HepG2 (cell line): Measurements from ENCODE around the gene RSPRY1. TPM values are rescaled to one million over a fixed set of nuclear protein-coding genes. Genes with fewer than 3 reads are reported as not detected.

Source experiments
- ATAC-seq: fragments of 200-7000 bp; cut with Tn5 transposase; 3 replicates; pipeline ENCODE4 v1.9.1; 2020; ENCODE audit warnings: mild to moderate bottlenecking, moderate library complexity
- BruUV-seq: library from RNA; stranded (reverse); fragments of 400-500 nt; replicated peaks from 2 replicates; lab custom pipeline; 2021; lab: Mats Ljungman, UMichigan
- CTCF ChIA-PET: fragments of 300-600 bp; formaldehyde crosslinking; extraction: SDS; loops from one replicate; lab custom pipeline; 2021; ENCODE audit warnings: low total read pairs, inconsistent platforms, low intra/inter-chr PET ratio; lab: Yijun Ruan, JAX
- POLR2A ChIA-PET: fragments of 350-600 bp; sonication (Branson Sonifier 250); formaldehyde crosslinking; loops from one replicate; lab custom pipeline; 2020; ENCODE audit warnings: antibody characterized with exemption, inconsistent platforms; lab: Yijun Ruan, JAX
- DNase-seq: peaks from one replicate; pipeline ENCODE4 v3.0.0-alpha.2; 2015; ENCODE audit warnings: low spot score
- FAIRE-seq: peaks from 3 replicates; lab custom pipeline; 2011; peaks lifted over from hg19 to GRCh38; lab: Jason Lieb, UNC
- H2AFZ ChIP-seq: one replicate; pipeline ENCODE4 v1.6.1; 2011; ENCODE audit warnings: low read length, inconsistent platforms
- H3K27ac ChIP-seq: fragments of 300-600 bp; 3 replicates; pipeline ENCODE4 v1.8.0; 2011; ENCODE audit warnings: mixed run types, mild to moderate bottlenecking, mixed read lengths, low read length, inconsistent platforms; ENCODE audit not compliant: insufficient read depth; ENCODE audit errors: extremely low read length
- H3K27me3 ChIP-seq, 2 experiments: fragments of 200-600 bp in 1 of 2; 2 replicates in 1 of 2; 3 replicates in 1 of 2; pipeline versions ENCODE4 v1.6.0 to v1.8.0; 2011; ENCODE audit warnings: low read length in 2 of 2, mild to moderate bottlenecking in 2 of 2, moderate library complexity in 2 of 2, inconsistent platforms in 1 of 2; ENCODE audit not compliant: insufficient read depth in 2 of 2, control insufficient read depth in 1 of 2
- H3K36me3 ChIP-seq, 2 experiments: fragments of 200-600 bp in 1 of 2; replicated peaks in 1 of 2; 2 replicates in 1 of 2; 3 replicates in 1 of 2; pipeline versions ENCODE4 v1.5.1 to v1.8.0; 2011; ENCODE audit warnings: low read length in 2 of 2, inconsistent platforms in 1 of 2; ENCODE audit not compliant: insufficient read depth in 2 of 2, control insufficient read depth in 1 of 2
- H3K4me1 ChIP-seq: 2 replicates; pipeline ENCODE4 v1.5.1; 2012; ENCODE audit warnings: low read length, inconsistent platforms; ENCODE audit not compliant: insufficient read depth
- H3K4me2 ChIP-seq: 2 replicates; pipeline ENCODE4 v1.6.0; 2011; ENCODE audit warnings: low read depth, low read length, inconsistent platforms
- H3K4me3 ChIP-seq, 3 experiments: fragments of 200-600 bp in 1 of 3; sonication (generic), shearing (Covaris generic) in 1 of 3; replicated peaks in 1 of 3; 2 replicates each; pipeline ENCODE4 v1.5.1; 2011 to 2016; ENCODE audit warnings: low read length in 3 of 3, inconsistent platforms in 2 of 3, low read depth in 2 of 3, mild to moderate bottlenecking in 2 of 3, control low read depth in 1 of 3, mixed read lengths in 1 of 3; ENCODE audit not compliant: insufficient read depth in 1 of 3
- H3K79me2 ChIP-seq: one replicate; pipeline ENCODE4 v1.6.1; 2011; ENCODE audit warnings: low read length, inconsistent platforms; ENCODE audit not compliant: insufficient read depth
- H3K9ac ChIP-seq: 2 replicates; pipeline ENCODE4 v1.6.0; 2011; ENCODE audit warnings: mild to moderate bottlenecking, low read depth, low read length, inconsistent platforms; ENCODE audit not compliant: insufficient read depth
- H3K9me3 ChIP-seq: 2 replicates; pipeline ENCODE4 v1.5.1; 2012; ENCODE audit warnings: mild to moderate bottlenecking, low read length
- H4K20me1 ChIP-seq: 2 replicates; pipeline ENCODE4 v1.6.0; 2011; ENCODE audit warnings: inconsistent platforms, mild to moderate bottlenecking, low read length, moderate library complexity; ENCODE audit not compliant: insufficient read depth
- AGO2 ChIP-seq: fragments of 200-400 bp; formaldehyde crosslinking; optimal IDR thresholded peaks from 2 replicates; pipeline ENCODE3; 2017; ENCODE audit warnings: mild to moderate bottlenecking, low read depth, low read length, moderate library complexity
- ARNT ChIP-seq: fragments of 450-650 bp; IDR thresholded peaks from 2 replicates; pipeline ENCODE4 v1.6.1; 2017
- DNMT1 ChIP-seq: sonication (generic); formaldehyde crosslinking; IDR thresholded peaks from 2 replicates; pipeline ENCODE4 v1.5.1; 2020; ENCODE audit warnings: mild to moderate bottlenecking, missing genetic modification reagents
- DNMT3B ChIP-seq: conservative IDR thresholded peaks from 2 replicates; pipeline ENCODE4 v1.6.1; 2016; ENCODE audit warnings: missing biosample characterization, control low read depth
- ETV6 ChIP-seq: sonication (generic); formaldehyde crosslinking; conservative IDR thresholded peaks from 2 replicates; pipeline ENCODE4 v1.4.0; 2020; ENCODE audit warnings: missing genetic modification reagents
- POGZ ChIP-seq: sonication (generic); formaldehyde crosslinking; IDR thresholded peaks from 2 replicates; pipeline ENCODE4 v1.4.0; 2020; ENCODE audit warnings: mild to moderate bottlenecking, missing genetic modification reagents
- ZNF563 ChIP-seq: sonication (generic); formaldehyde crosslinking; IDR thresholded peaks from 2 replicates; pipeline ENCODE4 v1.8.0; 2022; ENCODE audit warnings: mild to moderate bottlenecking, moderate library complexity, missing genetic modification reagents
- WGBS: methylation state at CpG from one replicate; pipeline ENCODE4 v1.1.6; 2017; ENCODE audit warnings: low lambda C conversion rate; 5-methylcytosine and 5-hydroxymethylcytosine counted together
- in situ Hi-C: cut with HindIII; loops from 2 replicates; pipeline ENCODE4 v1.10.0; 2017; ENCODE audit warnings: low pct_unique_long_range_greater_than_20kb; ENCODE audit not compliant: extremely low pct_ligation_motif_present
- intact Hi-C: fragments of 100-400 bp; cut with micrococcal nuclease; formaldehyde crosslinking; loops from one replicate; pipeline ENCODE4 v1.10.0; 2022; ENCODE audit not compliant: unreplicated experiment
- polyA plus RNA-seq, 8 experiments: library from polyadenylated mRNA; depleted of rRNA in 3 of 8; stranded (reverse) in 7 of 8; unstranded in 1 of 8; fragments of >200 nt; fragmentation: Illumina TruSeq in 4 of 8; extraction: Trizol in 4 of 8; gene quantifications; 2 replicates each; pipeline versions ENCODE4 v1.2.1 to v1.2.3, GENCODE V29; 2011 to 2016; ENCODE audit warnings: low read depth in 4 of 8, missing spikeins in 1 of 8, mixed read lengths in 1 of 8; ENCODE audit not compliant: insufficient read depth in 1 of 8
- total RNA-seq, 5 experiments: library from RNA; depleted of rRNA; stranded (reverse); fragments of >200 nt; fragmentation: Illumina TruSeq; extraction: Trizol; gene quantifications; 2 replicates each; pipeline ENCODE4 v1.2.3, GENCODE V29; 2016; ENCODE audit warnings: low read depth in 1 of 5
- TF ChIP-seq, protein P1 (sequence below): sonication (generic); formaldehyde crosslinking; IDR thresholded peaks from 2 replicates; pipeline ENCODE4 v1.4.0; 2020; ENCODE audit warnings: mild to moderate bottlenecking, low read depth, missing genetic modification reagents
- TF ChIP-seq, protein P2 (sequence below): sonication (generic); formaldehyde crosslinking; IDR thresholded peaks from 2 replicates; pipeline ENCODE4 v1.9.0; 2021; ENCODE audit warnings: mild to moderate bottlenecking, missing genetic modification reagents
- TF ChIP-seq, protein P3 (sequence below): sonication (generic); formaldehyde crosslinking; IDR thresholded peaks from 2 replicates; pipeline ENCODE4 v1.4.0; 2020; ENCODE audit warnings: mild to moderate bottlenecking, missing genetic modification reagents
- TF ChIP-seq, protein P4 (sequence below): sonication (generic); formaldehyde crosslinking; IDR thresholded peaks from 2 replicates; pipeline ENCODE4 v1.4.0; 2020; ENCODE audit warnings: low read depth, mild to moderate bottlenecking, missing genetic modification reagents

RSPRY1 gene
- total and polyA plus RNA-seq, 2 of the 13 experiments (the other 11 are each of a cell fraction or from before 2014, with no cell fraction given), result 53.4 to 61.0 TPM

DNA sequence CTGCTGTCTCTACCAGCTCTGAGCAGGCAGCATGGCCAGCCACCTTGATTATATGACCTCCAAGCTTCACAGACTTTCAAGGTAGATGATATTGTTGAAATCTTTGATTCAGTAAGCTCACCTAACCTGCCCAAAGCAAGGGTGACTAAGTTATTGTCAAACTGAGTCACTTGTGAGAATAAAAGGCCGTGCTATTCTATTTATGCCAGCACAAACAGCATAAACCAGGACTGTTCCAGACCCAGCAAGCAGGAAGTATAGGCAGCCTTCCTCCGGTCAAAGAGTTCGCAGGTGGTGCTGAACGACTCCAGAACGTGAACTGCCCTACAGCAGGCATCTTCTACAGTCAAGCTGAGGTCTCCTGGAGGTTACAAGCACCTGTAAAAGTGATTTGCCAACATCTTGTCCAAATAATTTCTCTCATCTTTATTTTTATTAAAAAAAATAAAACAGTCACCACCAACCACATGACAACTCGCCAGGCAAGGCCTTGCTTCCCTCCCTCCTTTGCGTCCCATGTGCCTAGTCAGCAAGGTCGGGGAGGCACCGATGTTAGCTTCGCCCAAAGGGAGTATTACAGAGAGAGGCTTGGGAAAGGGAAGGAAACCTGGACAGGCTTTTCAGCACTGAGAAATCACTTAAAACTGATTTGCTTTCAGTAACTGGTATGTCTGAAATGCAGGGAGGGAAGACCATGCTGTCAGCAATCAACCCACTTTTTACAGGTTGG lies 69.7 kb downstream of the RSPRY1 start:
- Histone ChIP-seq H4K20me1 (no peaks in the 10 kb centered on the region), H3K4me3 (no peak overlapping the region), H3K36me3 (peaks cover 30 to 60% of the 10 kb centered on the region in 2 experiments), H3K9ac (no peak overlapping the region), H3K79me2 (no peaks in the 10 kb centered on the region), H2AFZ (no peak overlapping the region), H3K27ac (no peak overlapping the region), H3K9me3 (no peaks in the 10 kb centered on the region), H3K4me2 (no peak overlapping the region), H3K4me1 (peaks cover 23% of the 10 kb centered on the region), H3K27me3 (no peaks in the 10 kb centered on the region)
- CTCF ChIA-PET, result interaction anchor here (0.6 kb wide), 1 partner anchor 24 kb away, joined by 3 read pairs; no protein-coding TSS in a partner anchor
- WGBS, result 97% methylated on average over 10 of the region's 10 CpGs
- BruUV-seq, result no TSS peak
- in situ Hi-C loops (no loop called here), intact Hi-C loops (no loop called here)
- DNase-seq (no peak), ATAC-seq (no peak), FAIRE-seq (no peak)
- POLR2A ChIA-PET, result interaction anchor here (1.6 kb wide), 1 partner anchor 10 kb away, joined by 10 read pairs; the partner anchor contains the start of gene ARL2BP
- TF ChIP-seq POGZ (CRISPR knock-in tag) (no peak), ARNT (no peak), ETV6 (CRISPR knock-in tag) (no peak), ZNF563 (no peak), DNMT3B (no peak), AGO2 (no peak), DNMT1 (CRISPR knock-in tag) (no peak)
- TF ChIP-seq, protein P1, sequence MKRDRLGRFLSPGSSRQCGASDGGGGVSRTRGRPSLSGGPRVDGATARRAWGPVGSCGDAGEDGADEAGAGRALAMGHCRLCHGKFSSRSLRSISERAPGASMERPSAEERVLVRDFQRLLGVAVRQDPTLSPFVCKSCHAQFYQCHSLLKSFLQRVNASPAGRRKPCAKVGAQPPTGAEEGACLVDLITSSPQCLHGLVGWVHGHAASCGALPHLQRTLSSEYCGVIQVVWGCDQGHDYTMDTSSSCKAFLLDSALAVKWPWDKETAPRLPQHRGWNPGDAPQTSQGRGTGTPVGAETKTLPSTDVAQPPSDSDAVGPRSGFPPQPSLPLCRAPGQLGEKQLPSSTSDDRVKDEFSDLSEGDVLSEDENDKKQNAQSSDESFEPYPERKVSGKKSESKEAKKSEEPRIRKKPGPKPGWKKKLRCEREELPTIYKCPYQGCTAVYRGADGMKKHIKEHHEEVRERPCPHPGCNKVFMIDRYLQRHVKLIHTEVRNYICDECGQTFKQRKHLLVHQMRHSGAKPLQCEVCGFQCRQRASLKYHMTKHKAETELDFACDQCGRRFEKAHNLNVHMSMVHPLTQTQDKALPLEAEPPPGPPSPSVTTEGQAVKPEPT (CRISPR knock-in tag), result no peak
- TF ChIP-seq, protein P2, sequence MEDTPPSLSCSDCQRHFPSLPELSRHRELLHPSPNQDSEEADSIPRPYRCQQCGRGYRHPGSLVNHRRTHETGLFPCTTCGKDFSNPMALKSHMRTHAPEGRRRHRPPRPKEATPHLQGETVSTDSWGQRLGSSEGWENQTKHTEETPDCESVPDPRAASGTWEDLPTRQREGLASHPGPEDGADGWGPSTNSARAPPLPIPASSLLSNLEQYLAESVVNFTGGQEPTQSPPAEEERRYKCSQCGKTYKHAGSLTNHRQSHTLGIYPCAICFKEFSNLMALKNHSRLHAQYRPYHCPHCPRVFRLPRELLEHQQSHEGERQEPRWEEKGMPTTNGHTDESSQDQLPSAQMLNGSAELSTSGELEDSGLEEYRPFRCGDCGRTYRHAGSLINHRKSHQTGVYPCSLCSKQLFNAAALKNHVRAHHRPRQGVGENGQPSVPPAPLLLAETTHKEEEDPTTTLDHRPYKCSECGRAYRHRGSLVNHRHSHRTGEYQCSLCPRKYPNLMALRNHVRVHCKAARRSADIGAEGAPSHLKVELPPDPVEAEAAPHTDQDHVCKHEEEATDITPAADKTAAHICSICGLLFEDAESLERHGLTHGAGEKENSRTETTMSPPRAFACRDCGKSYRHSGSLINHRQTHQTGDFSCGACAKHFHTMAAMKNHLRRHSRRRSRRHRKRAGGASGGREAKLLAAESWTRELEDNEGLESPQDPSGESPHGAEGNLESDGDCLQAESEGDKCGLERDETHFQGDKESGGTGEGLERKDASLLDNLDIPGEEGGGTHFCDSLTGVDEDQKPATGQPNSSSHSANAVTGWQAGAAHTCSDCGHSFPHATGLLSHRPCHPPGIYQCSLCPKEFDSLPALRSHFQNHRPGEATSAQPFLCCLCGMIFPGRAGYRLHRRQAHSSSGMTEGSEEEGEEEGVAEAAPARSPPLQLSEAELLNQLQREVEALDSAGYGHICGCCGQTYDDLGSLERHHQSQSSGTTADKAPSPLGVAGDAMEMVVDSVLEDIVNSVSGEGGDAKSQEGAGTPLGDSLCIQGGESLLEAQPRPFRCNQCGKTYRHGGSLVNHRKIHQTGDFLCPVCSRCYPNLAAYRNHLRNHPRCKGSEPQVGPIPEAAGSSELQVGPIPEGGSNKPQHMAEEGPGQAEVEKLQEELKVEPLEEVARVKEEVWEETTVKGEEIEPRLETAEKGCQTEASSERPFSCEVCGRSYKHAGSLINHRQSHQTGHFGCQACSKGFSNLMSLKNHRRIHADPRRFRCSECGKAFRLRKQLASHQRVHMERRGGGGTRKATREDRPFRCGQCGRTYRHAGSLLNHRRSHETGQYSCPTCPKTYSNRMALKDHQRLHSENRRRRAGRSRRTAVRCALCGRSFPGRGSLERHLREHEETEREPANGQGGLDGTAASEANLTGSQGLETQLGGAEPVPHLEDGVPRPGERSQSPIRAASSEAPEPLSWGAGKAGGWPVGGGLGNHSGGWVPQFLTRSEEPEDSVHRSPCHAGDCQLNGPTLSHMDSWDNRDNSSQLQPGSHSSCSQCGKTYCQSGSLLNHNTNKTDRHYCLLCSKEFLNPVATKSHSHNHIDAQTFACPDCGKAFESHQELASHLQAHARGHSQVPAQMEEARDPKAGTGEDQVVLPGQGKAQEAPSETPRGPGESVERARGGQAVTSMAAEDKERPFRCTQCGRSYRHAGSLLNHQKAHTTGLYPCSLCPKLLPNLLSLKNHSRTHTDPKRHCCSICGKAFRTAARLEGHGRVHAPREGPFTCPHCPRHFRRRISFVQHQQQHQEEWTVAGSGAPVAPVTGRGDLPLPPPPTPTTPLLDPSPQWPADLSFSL (CRISPR knock-in tag), result no peak
- TF ChIP-seq, protein P3, sequence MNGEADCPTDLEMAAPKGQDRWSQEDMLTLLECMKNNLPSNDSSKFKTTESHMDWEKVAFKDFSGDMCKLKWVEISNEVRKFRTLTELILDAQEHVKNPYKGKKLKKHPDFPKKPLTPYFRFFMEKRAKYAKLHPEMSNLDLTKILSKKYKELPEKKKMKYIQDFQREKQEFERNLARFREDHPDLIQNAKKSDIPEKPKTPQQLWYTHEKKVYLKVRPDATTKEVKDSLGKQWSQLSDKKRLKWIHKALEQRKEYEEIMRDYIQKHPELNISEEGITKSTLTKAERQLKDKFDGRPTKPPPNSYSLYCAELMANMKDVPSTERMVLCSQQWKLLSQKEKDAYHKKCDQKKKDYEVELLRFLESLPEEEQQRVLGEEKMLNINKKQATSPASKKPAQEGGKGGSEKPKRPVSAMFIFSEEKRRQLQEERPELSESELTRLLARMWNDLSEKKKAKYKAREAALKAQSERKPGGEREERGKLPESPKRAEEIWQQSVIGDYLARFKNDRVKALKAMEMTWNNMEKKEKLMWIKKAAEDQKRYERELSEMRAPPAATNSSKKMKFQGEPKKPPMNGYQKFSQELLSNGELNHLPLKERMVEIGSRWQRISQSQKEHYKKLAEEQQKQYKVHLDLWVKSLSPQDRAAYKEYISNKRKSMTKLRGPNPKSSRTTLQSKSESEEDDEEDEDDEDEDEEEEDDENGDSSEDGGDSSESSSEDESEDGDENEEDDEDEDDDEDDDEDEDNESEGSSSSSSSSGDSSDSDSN, result no peak
- TF ChIP-seq, protein P4, sequence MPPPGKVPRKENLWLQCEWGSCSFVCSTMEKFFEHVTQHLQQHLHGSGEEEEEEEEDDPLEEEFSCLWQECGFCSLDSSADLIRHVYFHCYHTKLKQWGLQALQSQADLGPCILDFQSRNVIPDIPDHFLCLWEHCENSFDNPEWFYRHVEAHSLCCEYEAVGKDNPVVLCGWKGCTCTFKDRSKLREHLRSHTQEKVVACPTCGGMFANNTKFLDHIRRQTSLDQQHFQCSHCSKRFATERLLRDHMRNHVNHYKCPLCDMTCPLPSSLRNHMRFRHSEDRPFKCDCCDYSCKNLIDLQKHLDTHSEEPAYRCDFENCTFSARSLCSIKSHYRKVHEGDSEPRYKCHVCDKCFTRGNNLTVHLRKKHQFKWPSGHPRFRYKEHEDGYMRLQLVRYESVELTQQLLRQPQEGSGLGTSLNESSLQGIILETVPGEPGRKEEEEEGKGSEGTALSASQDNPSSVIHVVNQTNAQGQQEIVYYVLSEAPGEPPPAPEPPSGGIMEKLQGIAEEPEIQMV (CRISPR knock-in tag), result no peak
